ENCODE data around the gene LRPAP1.
A peak's percentile ranks its signal among the peaks of the same experiment; 100 is the strongest.
"Not testable (repeated sequence)": the region's sequence is repeated elsewhere in the genome, so short reads cannot be mapped to it uniquely, and the experiment has no call there.

LRPAP1 gene

GRCh38 chr4:3517731-3518510 is 14.3 kb downstream of the LRPAP1 start:
- DNase-seq, result no peak

GRCh38 chr4:3516836-3517730 is 15.1 kb downstream of the LRPAP1 start:
- DNase-seq, result no peak

- DNase-seq, result no peak
Observed at GRCh38 chr4:3516061-3516835, 16.0 kb downstream of the LRPAP1 start.

- no peak for DNase-seq
Observed at GRCh38 chr4:3515646-3516045, 16.6 kb downstream of the LRPAP1 start.

- DNase-seq, result no peak
Observed at GRCh38 chr4:3514806-3515501, 17.3 kb downstream of the LRPAP1 start.

- DNase-seq, result no peak
Observed at GRCh38 chr4:3514221-3514780, 17.9 kb downstream of the LRPAP1 start.

- DNase-seq, result no peak
Observed at GRCh38 chr4:3513807-3514206, 18.4 kb downstream of the LRPAP1 start.

GRCh38 chr4:3512719-3513118 is 19.5 kb downstream of the LRPAP1 start:
- DNase-seq, result no peak

- DNase-seq, result no peak
Observed at GRCh38 chr4:3512279-3512678, 19.9 kb downstream of the LRPAP1 start.

- DNase-seq, result not testable (repeated sequence)
Observed at GRCh38 chr4:3511601-3512000, 20.6 kb downstream of the LRPAP1 start.

GRCh38 chr4:3511187-3511586 is 21.0 kb downstream of the LRPAP1 start:
- DNase-seq, result no peak

GRCh38 chr4:3510481-3510880 is 21.7 kb downstream of the LRPAP1 start:
- no peak for DNase-seq

- peak; percentile 20 for DNase-seq
Observed at GRCh38 chr4:3508542-3508941, 23.7 kb downstream of the LRPAP1 start.

GRCh38 chr4:3505231-3505630 is 27.0 kb downstream of the LRPAP1 start:
- no peak for DNase-seq

GRCh38 chr4:3502941-3503936 is 29.0 kb downstream of the LRPAP1 start:
- no peak for DNase-seq

- DNase-seq, result no peak
Observed at GRCh38 chr4:3501825-3502425, 30.3 kb downstream of the LRPAP1 start.

- DNase-seq, result no peak
Observed at GRCh38 chr4:3501126-3501824, 30.9 kb downstream of the LRPAP1 start.

GRCh38 chr4:3500634-3501101 is 31.6 kb downstream of the LRPAP1 start:
- no peak for DNase-seq

GRCh38 chr4:3500111-3500510 is 32.1 kb downstream of the LRPAP1 start:
- no peak for DNase-seq

GRCh38 chr4:3499710-3500109 is 32.5 kb downstream of the LRPAP1 start:
- DNase-seq, result no peak

Data from MV-4-11 (cell line).